Right lobe of liver (tissue), 4 donors: ENCODE results near the gene GADL1.

ENCODE experiments used
- POLR2A ChIP-seq: fragments of 450-650 bp; IDR thresholded peaks from one replicate; pipeline ENCODE4 v1.6.1; 2017; ENCODE audit warnings: antibody characterized with exemption, mild to moderate bottlenecking
- TF ChIP-seq, protein P1 (sequence below), 4 donors: fragments of 200-600 bp in 3 of 4; fragments of 450-650 bp in 1 of 4; IDR thresholded peaks; one replicate each; pipeline versions ENCODE4 v1.5.1 to v1.8.0; 2016 to 2022; ENCODE audit warnings: antibody characterized with exemption in 4 of 4, mild to moderate bottlenecking in 2 of 4
- donor health status: DM: no; HTN: no; CAD: no.
- donor health status: DM: no; HTN: no; CAD: no.
- donor health status: DM: no; HTN: yes; CAD: no.

DNA sequence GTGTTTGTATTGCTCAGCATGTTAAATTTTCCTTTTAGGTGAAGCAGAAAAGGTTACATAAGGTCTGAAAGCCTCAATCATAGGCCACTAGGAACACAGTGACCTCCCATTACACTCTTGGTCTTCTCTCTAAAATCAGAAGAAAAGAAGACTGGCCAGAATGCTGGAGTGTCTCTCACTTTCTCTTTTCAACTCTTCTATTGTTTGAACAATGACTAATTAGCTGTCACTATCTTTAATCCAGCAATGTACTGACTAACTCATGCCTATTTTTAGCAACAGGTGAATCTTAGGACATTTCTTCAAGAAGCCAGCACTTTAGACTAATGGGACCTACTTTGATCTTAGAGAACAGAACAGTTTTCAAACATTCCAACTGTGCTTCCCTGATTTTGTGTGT is 145.2 kb downstream of the GADL1 start:
- TF ChIP-seq, protein P1, sequence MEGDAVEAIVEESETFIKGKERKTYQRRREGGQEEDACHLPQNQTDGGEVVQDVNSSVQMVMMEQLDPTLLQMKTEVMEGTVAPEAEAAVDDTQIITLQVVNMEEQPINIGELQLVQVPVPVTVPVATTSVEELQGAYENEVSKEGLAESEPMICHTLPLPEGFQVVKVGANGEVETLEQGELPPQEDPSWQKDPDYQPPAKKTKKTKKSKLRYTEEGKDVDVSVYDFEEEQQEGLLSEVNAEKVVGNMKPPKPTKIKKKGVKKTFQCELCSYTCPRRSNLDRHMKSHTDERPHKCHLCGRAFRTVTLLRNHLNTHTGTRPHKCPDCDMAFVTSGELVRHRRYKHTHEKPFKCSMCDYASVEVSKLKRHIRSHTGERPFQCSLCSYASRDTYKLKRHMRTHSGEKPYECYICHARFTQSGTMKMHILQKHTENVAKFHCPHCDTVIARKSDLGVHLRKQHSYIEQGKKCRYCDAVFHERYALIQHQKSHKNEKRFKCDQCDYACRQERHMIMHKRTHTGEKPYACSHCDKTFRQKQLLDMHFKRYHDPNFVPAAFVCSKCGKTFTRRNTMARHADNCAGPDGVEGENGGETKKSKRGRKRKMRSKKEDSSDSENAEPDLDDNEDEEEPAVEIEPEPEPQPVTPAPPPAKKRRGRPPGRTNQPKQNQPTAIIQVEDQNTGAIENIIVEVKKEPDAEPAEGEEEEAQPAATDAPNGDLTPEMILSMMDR (IDR thresholded peaks at IDR 0.05), result no peak
- TF ChIP-seq POLR2A, result no peak
